NK-92 (cell line): ENCODE results near the gene ANKDD1A.
A peak's percentile ranks its signal among the peaks of the same experiment; 100 is the strongest.

Source experiments
- DNase-seq: peaks from one replicate; lab custom pipeline; 2025; ENCODE audit not compliant: unreplicated experiment; lab: John Stamatoyannopoulos, UW

The ANKDD1A gene

GRCh38 chr15:64911311-64912186, at the start of gene ANKDD1A:
Gene ANKDD1A, plus strand, starts transcription at chr15:64911902. Its CDS starts 29 bp downstream, at chr15:64911931.
- no peak for DNase-seq

GRCh38 chr15:64861960-64862359, 49.7 kb upstream of the ANKDD1A start:
- no peak for DNase-seq

GRCh38 chr15:64862408-64862807, 49.3 kb upstream of the ANKDD1A start:
- no peak for DNase-seq

- no peak for DNase-seq
These were observed 47.6 kb upstream of the ANKDD1A start for GRCh38 chr15:64864068-64864467.

GRCh38 chr15:64865126-64865997, 46.3 kb upstream of the ANKDD1A start:
- DNase-seq, result no peak

- no peak for DNase-seq
These were observed 45.6 kb upstream of the ANKDD1A start for GRCh38 chr15:64865998-64866520.

GRCh38 chr15:64869501-64869900, 42.2 kb upstream of the ANKDD1A start:
- no peak for DNase-seq

GRCh38 chr15:64870353-64870752, 41.3 kb upstream of the ANKDD1A start:
- no peak for DNase-seq

- no peak for DNase-seq
These were observed 36.0 kb upstream of the ANKDD1A start for GRCh38 chr15:64875641-64876223.

GRCh38 chr15:64877435-64877834, 34.3 kb upstream of the ANKDD1A start:
- DNase-seq, result no peak

- DNase-seq, result no peak
These were observed 33.0 kb upstream of the ANKDD1A start for GRCh38 chr15:64878705-64879104.

GRCh38 chr15:64883100-64883581, 28.6 kb upstream of the ANKDD1A start:
- no peak for DNase-seq

- DNase-seq, result no peak
These were observed 27.6 kb upstream of the ANKDD1A start for GRCh38 chr15:64883997-64884511.

- DNase-seq, result no peak
These were observed 27.0 kb upstream of the ANKDD1A start for GRCh38 chr15:64884679-64885078.

- DNase-seq, result no peak
These were observed 23.4 kb upstream of the ANKDD1A start for GRCh38 chr15:64888336-64888735.

GRCh38 chr15:64891561-64891960, 20.1 kb upstream of the ANKDD1A start:
- no peak for DNase-seq

- no peak for DNase-seq
These were observed 18.8 kb upstream of the ANKDD1A start for GRCh38 chr15:64892847-64893403.

GRCh38 chr15:64893481-64894394, 18.0 kb upstream of the ANKDD1A start:
- peak; percentile 62 for DNase-seq

GRCh38 chr15:64894395-64895056, 17.2 kb upstream of the ANKDD1A start:
- peak; percentile 53 for DNase-seq
